ENCODE results near the gene IL1B. TPM values are rescaled to one million over a fixed set of nuclear protein-coding genes. Genes with fewer than 3 reads are reported as not detected.
"Not testable (repeated sequence)": the region's sequence is repeated elsewhere in the genome, so short reads cannot be mapped to it uniquely, and the experiment has no call there.

Gene IL1B
- total RNA-seq, 1 donor from 2014 or later, result not detected

DNA sequence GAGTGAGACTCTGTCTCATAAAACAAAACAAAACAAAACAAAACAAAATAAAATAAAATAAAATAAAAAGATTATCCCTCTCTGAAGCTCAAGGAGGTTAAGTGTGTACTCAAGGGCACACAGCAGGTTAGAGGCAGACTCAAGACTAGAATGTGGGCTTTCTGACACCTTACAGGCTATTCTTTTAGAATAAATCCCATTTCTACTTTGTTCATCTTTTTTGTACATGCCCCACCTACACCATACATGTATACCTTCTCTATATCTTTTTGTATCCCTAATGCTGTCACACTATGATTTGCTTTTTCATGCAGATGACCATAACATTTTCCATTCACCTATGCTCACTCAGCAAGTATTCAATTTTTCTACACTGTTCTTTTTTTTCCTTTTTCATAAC is 2.6 kb downstream of the IL1B start:
- Histone ChIP-seq H3F3A (ENCODE audit: low read depth) (no peaks in the 10 kb centered on the region), H3K27me3 (no peaks in the 10 kb centered on the region), H3K9me3 (ENCODE audit: low read depth) (no peaks in the 10 kb centered on the region), H3K4me1 (peaks cover 4% of the 10 kb centered on the region), H2AFZ (replicated peaks) (no peak overlapping the region), H3K4me3 (no peak overlapping the region), H3K9ac (no peak overlapping the region), H3K4me2 (no peak overlapping the region), H3K36me3 (no peaks in the 10 kb centered on the region), H4K20me1 (ENCODE audit: low read depth) (no peaks in the 10 kb centered on the region), H3K79me2 (ENCODE audit: low read depth) (no peaks in the 10 kb centered on the region), H3K27ac (no peak overlapping the region)
- Mint-ChIP-seq H3K27me3 (ENCODE audit: insufficient read depth, low read depth) (peaks cover 2% of the 10 kb centered on the region), H3K36me3 (no peaks in the 10 kb centered on the region), H3K4me3 (no peak overlapping the region), H3K9me3 (no peaks in the 10 kb centered on the region), H3K27ac (peak overlapping the region; percentile 64), H3K4me1 (peaks cover 4% of the 10 kb centered on the region)
- TF ChIP-seq, protein P1, sequence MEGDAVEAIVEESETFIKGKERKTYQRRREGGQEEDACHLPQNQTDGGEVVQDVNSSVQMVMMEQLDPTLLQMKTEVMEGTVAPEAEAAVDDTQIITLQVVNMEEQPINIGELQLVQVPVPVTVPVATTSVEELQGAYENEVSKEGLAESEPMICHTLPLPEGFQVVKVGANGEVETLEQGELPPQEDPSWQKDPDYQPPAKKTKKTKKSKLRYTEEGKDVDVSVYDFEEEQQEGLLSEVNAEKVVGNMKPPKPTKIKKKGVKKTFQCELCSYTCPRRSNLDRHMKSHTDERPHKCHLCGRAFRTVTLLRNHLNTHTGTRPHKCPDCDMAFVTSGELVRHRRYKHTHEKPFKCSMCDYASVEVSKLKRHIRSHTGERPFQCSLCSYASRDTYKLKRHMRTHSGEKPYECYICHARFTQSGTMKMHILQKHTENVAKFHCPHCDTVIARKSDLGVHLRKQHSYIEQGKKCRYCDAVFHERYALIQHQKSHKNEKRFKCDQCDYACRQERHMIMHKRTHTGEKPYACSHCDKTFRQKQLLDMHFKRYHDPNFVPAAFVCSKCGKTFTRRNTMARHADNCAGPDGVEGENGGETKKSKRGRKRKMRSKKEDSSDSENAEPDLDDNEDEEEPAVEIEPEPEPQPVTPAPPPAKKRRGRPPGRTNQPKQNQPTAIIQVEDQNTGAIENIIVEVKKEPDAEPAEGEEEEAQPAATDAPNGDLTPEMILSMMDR (IDR thresholded peaks at IDR 0.05), result no peak
- TF ChIP-seq EZH2phosphoT487 (IDR thresholded peaks at IDR 0.05) (no peak), EZH2 (IDR thresholded peaks at IDR 0.05) (no peak)
- no peak for DNase-seq (ENCODE audit: low spot score)

DNA sequence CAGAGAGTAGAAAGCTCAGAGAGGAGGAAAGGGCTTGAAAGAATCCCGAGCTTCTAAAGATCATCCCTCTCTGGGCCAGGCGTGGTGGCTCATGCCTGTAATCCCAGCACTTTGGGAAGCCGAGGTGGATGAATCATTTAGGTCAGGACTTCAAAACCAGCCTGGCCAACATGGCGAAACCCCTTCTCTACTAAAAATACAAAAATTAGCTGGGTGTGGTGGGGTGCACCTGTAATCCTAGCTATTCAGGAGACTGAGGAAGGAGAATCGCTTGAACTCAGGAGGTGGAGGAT is 3.0 kb downstream of the IL1B start:
- not testable (repeated sequence) for H3K27me3 ChIP-seq; H3K36me3 ChIP-seq; H3F3A ChIP-seq (ENCODE audit: low read depth); H3K4me2 ChIP-seq; H2AFZ ChIP-seq (replicated peaks); H3K4me1 ChIP-seq; H4K20me1 ChIP-seq (ENCODE audit: low read depth); H3K4me3 Mint-ChIP-seq; H3K4me3 ChIP-seq; H3K9me3 Mint-ChIP-seq; H3K4me1 Mint-ChIP-seq; H3K27ac ChIP-seq; DNase-seq (ENCODE audit: low spot score); H3K9ac ChIP-seq; H3K9me3 ChIP-seq (ENCODE audit: low read depth); H3K27me3 Mint-ChIP-seq (ENCODE audit: insufficient read depth, low read depth); H3K79me2 ChIP-seq (ENCODE audit: low read depth); H3K27ac Mint-ChIP-seq; H3K36me3 Mint-ChIP-seq

DNA sequence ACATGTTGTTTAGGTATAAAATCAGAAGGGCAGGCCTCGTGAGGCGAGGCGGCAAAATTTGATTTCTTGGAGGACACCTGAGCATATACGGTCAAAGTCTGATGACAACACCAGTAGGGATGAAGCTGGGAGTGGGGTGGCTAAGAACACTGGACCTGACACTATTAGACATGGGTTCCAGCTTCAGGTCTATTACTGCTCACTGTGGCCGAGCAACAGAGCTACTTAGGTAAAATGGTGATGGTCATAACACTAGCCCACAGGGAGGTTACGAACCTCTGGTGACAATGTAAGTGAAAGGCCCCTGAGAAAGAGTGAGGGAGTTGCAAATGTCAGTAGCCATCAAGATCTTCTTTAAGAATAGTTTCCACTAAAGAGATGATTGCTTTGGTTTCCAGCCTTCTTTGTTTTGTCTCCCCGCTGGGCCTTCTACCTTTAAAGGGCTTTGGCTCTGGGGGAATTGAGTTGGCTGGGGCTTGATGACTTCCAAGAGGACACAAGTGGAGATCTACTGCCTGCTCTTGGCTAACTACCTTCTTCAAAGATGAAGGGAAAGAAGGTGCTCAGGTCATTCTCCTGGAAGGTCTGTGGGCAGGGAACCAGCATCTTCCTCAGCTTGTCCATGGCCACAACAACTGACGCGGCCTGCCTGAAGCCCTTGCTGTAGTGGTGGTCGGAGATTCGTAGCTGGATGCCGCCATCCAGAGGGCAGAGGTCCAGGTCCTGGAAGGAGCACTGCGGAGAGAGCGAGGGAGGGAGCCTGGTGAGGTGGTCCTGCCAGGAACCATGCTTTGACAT is 3.5 kb downstream of the IL1B start:
- no peaks in the 10 kb centered on the region for H3K9me3 ChIP-seq (ENCODE audit: low read depth)
- H3K27ac Mint-ChIP-seq, result no peak overlapping the region
- peaks cover 4% of the 10 kb centered on the region for H3K4me1 Mint-ChIP-seq
- no peaks in the 10 kb centered on the region for H4K20me1 ChIP-seq (ENCODE audit: low read depth)
- no peak overlapping the region for H3K9ac ChIP-seq
- no peak overlapping the region for H3K4me2 ChIP-seq
- H3K4me1 ChIP-seq, result peaks cover 4% of the 10 kb centered on the region
- H3K36me3 Mint-ChIP-seq, result no peaks in the 10 kb centered on the region
- no peaks in the 10 kb centered on the region for H3K27me3 ChIP-seq
- H3K27me3 Mint-ChIP-seq (ENCODE audit: insufficient read depth, low read depth), result peaks cover 2% of the 10 kb centered on the region
- no peak for TF ChIP-seq EZH2 (IDR thresholded peaks at IDR 0.05)
- no peak for TF ChIP-seq EZH2phosphoT487 (IDR thresholded peaks at IDR 0.05)
- TF ChIP-seq, protein P1 (IDR thresholded peaks at IDR 0.05), result no peak
- H2AFZ ChIP-seq (replicated peaks), result no peak overlapping the region
- no peaks in the 10 kb centered on the region for H3K9me3 Mint-ChIP-seq
- H3K4me3 ChIP-seq, result no peak overlapping the region
- no peak overlapping the region for H3K4me3 Mint-ChIP-seq
- no peak for DNase-seq (ENCODE audit: low spot score)
- no peak overlapping the region for H3K27ac ChIP-seq
- H3K79me2 ChIP-seq (ENCODE audit: low read depth), result no peaks in the 10 kb centered on the region
- H3K36me3 ChIP-seq, result no peaks in the 10 kb centered on the region
- H3F3A ChIP-seq (ENCODE audit: low read depth), result no peaks in the 10 kb centered on the region

DNA sequence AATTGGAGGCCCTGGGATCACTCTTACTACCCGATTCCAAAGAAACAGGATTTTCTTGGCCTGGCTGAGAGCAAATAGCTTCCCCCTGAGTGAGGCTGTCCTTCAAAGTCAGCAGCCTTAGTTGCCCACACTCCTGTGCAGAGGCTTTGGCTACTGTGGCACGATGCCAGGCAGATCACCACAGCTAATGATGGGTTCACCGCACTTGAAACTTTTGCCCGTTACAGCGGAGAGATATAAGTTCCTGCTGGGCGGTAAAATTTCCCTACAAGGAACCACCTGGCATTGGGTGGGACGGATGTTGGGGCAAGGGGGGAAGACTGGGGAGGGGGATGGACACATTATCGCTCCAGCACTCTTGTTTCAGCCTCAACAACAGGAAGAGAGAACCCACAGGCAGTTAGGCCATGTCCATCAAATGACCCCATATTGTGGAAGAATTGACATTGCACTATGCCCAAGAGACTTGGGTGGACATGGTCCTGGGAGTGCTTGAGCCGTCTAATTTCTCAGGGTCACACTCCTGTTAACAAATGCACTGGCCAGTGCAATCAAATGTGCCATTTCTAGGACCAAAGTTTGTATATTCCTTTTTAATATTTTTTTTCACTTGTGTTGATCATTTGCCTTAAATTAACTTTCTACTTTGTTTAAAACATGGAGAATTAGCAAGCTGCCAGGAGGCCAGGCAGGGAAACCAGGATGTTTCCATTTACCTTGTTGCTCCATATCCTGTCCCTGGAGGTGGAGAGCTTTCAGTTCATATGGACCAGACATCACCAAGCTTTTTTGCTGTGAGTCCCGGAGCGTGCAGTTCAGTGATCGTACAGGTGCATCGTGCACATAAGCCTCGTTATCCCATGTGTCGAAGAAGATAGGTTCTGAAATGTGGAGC is 4.4 kb downstream of the IL1B start:
- no peak overlapping the region for H3K27ac Mint-ChIP-seq
- H4K20me1 ChIP-seq (ENCODE audit: low read depth), result no peaks in the 10 kb centered on the region
- H3F3A ChIP-seq (ENCODE audit: low read depth), result no peaks in the 10 kb centered on the region
- DNase-seq (ENCODE audit: low spot score), result no peak
- H3K4me1 ChIP-seq, result peaks cover 4% of the 10 kb centered on the region
- no peak for TF ChIP-seq EZH2 (IDR thresholded peaks at IDR 0.05)
- no peak for TF ChIP-seq EZH2phosphoT487 (IDR thresholded peaks at IDR 0.05)
- TF ChIP-seq, protein P1 (IDR thresholded peaks at IDR 0.05), result no peak
- H3K9me3 Mint-ChIP-seq, result no peaks in the 10 kb centered on the region
- H3K27ac ChIP-seq, result no peak overlapping the region
- H3K4me2 ChIP-seq, result no peak overlapping the region
- no peak overlapping the region for H2AFZ ChIP-seq (replicated peaks)
- H3K4me3 Mint-ChIP-seq, result no peak overlapping the region
- no peaks in the 10 kb centered on the region for H3K79me2 ChIP-seq (ENCODE audit: low read depth)
- no peaks in the 10 kb centered on the region for H3K36me3 Mint-ChIP-seq
- H3K36me3 ChIP-seq, result no peaks in the 10 kb centered on the region
- H3K27me3 ChIP-seq, result no peaks in the 10 kb centered on the region
- peaks cover 2% of the 10 kb centered on the region for H3K27me3 Mint-ChIP-seq (ENCODE audit: insufficient read depth, low read depth)
- H3K4me3 ChIP-seq, result no peak overlapping the region
- H3K9me3 ChIP-seq (ENCODE audit: low read depth), result no peaks in the 10 kb centered on the region
- no peak overlapping the region for H3K9ac ChIP-seq
- peaks cover 4% of the 10 kb centered on the region for H3K4me1 Mint-ChIP-seq

Data from neural progenitor cell (in vitro differentiated cells).